HG02571 (cell line): ENCODE measurements around the gene CXADR.

Experiments used
- ATAC-seq: cut with Tn5 transposase; IDR thresholded peaks from one replicate; pipeline ENCODE4 v1.9.1; 2021; ENCODE audit warnings: mild to moderate bottlenecking, moderate library complexity; ENCODE audit not compliant: unreplicated experiment

Gene CXADR

DNA sequence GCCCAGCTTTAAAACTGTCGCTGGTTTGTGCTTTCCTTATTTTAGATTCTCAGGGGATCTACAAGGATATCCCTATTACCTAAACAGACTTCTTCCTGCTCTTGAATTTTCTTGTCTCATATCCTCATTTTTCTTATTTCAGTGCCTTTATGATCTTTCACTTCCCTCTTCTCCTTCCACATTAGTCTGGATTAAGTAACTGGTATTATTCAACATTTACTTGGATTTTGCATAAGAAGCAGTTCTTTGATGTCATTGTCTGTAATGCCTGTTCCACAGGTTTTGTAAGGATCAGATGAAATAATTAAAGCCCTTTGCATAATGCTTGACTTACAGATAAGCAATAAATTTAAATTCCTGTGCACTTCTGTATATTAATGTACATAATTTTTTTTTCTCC, 26.5 kb downstream of the CXADR start:
- ATAC-seq: no peak

DNA sequence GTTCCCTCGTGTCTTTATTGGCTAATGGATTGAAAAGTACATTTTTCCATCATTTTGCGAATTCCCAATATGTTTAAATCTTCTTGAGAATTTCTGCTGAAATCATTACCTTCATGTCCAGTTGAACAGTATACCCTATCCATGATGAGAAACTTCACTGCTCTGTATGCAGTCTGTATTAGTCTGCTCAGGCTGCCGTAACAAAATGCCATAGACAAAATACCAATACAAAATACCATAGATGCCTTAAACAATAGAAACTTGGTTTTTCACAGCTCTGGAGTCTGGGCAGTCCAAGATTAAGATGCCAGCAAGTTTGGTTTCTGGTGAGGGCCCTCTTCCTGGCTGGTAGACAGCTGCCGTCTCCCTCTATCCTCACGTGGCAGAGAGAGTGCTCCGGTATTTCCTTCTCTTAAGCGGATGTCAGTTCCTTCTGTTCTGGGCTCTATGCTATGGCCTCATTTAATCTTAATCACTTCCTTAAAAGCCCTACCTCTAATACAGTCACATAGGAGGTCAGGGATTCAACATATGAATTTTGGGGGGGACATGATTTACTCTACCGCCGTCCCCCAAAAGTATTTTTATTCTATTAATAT, 27.0 kb downstream of the CXADR start:
- no peak for ATAC-seq

DNA sequence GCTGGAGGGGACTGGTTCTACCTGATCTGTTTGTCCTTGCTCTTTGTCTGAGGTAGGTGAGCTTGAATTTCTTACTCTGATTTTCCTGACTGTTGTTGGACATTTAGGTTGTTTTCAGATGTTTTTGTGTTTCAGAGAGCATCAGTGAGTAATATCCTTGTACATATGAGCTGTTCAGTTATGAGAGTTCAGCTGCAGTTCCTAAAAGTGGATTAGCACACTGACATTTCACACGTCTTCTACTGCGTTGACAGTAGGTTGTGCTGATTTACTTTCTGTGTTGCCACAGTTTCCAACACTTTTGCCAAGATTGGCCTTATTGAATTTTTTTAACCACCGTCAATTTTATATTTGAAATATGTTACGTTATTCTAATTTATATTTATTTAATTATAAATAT, 27.7 kb downstream of the CXADR start:
- ATAC-seq: no peak

DNA sequence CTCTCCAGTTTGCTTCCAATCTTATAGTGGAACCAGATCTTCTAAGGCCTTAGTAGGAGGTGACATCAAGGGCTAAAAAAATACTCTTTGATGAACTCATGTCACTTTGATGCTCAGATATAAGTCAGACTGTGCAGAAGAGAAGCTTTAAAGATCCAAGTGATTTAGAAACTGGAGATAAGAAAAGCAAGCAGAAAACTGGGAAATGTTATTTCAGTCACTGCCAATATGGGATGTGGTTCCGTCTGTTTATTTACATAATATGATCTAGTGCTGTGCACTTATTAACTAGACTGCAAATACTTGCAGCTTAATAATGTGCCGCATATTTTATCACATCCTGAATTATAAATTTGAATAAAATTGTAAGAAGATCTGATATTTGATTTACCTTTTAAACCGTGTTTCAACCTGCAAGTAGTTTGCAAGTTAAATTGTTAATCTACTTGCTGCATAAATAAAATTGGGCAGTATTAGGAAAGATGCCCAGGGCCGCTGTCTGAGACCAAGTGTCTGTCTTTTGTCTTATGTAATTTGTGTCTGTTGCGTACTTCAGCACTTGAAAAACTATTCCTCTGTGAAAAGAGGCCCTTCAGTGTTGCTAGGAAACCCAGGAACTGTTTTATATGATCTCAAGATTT, 29.6 kb downstream of the CXADR start:
- no peak for ATAC-seq

DNA sequence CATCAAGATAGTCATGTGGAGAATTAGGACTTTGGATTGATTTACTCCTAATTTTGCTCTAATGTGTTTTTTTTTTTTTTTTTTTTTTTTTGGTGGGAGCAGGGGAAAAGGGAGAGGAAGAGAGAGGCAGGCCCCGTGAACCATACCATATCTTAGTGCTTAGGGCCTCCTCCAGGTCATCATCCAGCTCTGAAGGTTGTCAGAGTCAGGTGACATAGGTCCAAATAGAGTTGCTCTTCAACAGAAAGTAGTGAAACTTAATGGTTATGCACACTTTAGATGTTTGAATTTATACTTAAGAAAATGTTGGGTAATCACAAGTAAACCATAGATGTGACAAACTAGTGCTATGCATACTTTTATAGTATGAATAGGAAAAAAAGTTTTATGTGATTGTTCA, 32.2 kb downstream of the CXADR start:
- ATAC-seq: no peak

DNA sequence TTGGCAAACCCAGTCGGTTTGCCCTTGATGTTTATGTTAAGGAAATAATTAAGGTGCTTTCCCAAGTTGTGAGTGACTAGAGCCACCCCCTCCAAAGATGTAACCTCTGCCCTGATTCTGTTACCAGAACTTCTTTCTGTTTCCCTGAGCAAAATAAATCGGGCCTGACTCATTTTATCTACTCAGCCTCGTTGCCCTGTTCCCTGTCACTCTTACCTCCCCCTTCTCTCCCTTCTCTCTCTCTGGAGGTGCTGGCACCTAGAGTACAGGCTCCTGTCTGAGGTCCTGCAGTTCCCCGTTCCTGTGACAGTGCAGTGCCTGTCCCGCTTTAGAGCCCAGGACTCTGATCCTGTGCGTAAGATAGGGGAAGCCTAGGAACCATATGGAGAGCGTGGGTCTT, 35.4 kb downstream of the CXADR start:
- no peak for ATAC-seq

DNA sequence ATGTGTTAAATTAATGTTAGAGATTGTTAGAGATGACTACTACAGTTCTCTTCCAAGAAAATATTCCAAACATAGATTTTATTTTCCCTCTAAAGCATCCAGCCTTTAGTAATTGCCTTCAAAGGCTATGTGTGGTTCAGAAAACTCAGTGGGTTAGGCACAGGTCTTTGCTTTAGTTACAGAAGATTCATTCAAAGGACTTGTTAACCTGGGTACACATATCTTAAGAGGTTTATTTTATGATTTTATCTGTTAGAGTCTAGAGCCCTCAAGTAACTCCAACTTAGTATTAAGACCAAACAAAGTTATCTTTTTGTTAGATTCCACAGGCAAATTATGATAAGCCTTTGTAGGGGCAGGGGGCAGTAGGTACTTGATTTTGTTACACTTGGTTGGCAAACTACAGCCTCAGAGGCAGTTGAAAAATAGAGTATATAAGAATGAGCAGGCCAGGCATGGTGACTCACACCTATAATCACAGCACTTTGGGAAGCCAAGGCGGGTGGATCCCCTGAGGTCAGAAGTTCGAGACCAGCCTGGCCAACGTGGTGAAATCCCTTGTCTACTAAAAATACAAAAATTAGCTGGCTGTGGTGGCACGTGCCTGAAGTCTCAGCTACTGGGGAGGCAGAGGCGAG, 37.9 kb downstream of the CXADR start:
- no peak for ATAC-seq

DNA sequence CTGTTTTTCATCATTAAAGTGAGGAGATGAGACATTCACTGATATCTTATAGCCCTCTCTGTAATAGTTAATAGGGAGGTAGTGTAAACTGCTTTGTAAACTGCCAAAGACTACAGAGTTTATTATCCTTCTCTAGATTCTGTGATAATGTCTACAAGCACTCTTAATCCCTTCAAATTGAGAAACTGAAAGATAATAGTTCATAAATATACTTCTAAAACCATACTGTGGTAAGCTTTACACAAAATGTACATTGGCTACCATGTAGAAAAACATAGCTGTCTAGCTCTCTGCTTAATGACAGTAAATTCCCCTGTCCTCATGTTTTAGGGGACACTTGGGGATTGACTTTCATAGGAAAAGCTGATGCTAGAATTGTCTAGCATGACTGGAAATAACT, 39.6 kb downstream of the CXADR start:
- ATAC-seq: no peak

DNA sequence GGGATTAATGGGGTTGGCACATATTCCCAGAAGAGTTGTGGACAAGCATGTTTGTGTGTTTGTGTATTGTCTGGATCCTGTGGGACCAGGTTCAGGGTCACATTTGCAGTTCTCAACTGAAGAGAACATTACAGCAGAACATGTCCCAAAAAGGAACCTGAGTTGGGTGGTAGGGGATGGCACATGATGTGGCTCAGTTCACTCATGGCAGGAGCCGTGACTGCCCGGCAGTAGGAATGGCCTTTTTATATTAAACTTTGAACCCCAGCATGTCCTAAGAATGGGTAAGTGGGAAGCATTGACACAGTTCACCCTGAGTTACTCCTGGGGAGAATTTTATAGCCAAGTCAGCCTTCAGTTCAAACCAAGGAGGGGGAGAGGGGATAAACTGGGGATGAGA, 41.3 kb downstream of the CXADR start:
- ATAC-seq: no peak

DNA sequence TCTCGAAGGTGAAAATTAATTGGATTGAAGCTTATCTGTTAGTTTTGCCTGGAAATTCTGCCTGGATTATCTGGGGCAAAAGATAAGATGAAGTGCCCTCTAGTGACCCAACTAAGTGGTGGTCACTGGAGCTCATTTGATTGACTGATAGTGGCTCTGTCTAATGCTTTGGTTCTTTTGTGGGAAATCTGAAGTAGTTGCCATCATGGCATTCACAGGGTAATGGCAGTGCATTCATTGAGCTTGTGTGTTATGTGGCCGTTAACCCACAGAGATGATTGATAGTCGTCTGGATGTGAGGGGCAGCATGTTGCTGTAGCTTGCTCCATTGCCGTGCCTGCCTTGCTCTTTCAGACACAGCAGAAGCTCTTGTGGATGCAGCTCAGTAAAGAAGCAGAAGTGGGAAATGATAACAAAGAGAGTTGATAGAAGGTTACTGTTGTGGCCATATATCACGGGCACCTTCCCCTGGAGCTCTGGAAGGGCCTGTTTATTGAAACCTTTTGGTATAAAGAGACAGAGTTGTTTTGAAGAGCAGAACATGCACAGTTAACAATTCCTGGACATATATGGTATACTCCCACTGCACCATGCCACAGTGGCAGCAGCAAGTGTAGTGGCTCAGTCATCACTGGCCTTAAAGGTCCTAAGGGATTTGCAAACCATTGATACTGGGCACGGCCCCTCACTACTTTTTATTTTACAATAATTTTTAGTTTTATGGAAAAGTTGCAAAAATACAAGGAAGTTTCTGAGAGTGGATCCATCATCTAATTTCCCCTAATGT, 42.0 kb downstream of the CXADR start:
- ATAC-seq: no peak

DNA sequence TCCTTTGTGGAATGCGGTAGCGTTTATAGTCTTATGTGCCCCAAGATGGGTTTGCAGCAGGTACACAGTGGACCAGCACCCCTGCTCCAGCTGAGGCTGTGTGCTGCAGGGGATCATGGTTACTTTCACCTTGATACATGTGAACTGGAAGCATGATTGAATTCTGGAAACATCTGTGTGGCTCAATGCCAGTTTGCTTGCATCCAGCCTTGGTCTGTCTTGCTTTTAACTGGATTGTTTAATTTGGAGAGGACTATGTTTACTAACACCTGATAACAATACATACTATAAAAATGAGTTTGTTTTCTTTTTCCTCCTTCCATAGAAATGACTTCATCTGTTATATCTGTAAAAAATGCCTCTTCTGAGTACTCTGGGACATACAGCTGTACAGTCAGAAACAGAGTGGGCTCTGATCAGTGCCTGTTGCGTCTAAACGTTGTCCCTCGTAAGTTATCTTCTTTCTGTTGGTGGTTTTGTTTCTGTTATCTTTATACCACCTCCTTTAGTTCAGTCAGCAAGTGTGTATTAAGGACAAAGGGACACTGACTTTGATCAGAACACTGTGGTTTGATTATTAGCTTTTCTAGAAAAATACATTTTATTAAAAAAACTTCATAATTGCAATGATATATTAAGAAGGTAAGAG, 47.7 kb downstream of the CXADR start:
- no peak for ATAC-seq

DNA sequence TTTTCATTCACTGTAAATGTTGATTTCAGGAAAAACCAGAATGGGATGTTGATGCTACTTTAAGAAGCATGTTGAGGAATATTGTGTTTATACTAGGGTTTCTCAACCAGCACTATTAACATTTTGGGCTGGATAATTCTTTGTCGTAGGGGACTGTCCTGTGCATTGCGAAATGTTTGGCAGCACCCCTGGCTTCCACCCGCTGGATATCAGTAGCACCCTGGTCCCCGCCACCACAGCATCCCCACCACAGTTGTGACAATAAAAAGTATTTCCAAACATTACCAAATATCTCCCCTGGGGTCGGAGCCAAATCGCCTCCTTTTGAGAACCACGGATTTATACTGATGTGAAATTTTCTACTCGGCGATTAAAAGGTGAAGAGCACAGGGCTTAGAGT, 57.9 kb downstream of the CXADR start:
- ATAC-seq: no peak

DNA sequence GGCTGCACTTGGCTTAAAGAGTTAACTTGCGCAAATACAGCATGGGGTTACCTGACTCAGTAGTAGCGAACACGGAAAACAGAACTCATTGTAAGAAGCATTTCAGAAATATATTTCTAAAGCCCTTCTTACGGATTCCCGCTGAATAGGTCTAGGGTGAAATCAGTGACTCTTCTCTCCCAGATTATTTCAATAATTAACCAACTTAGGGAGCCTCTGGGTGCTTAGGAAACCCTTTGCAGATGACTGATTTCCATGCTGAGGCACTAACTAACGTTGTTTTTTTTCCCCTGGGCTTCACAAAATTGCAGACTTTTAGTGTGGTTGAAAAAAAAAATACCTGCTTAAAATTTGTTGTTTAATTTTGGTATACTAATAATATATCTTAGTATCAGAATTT, 59.6 kb downstream of the CXADR start:
- ATAC-seq: no peak

DNA sequence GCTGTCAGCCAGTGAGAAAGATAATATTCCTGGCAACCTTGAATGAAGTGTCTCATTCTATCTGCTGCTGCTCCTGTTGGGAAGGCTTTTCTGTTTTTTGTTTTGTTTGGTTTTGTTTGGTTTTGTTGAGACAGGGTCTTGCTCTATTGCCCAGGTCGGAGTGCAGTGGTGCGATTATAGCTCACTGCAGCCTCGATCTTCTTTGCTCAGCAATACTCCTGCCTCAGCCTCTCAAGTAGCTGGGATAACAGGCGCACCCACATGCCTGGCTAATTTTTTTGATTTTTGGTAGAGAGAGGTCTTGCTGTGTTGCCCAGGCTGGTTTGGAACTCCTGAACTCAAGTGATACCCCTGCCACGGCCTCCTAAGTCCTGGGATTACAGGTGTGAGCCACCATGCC, 62.2 kb downstream of the CXADR start:
- no peak for ATAC-seq

DNA sequence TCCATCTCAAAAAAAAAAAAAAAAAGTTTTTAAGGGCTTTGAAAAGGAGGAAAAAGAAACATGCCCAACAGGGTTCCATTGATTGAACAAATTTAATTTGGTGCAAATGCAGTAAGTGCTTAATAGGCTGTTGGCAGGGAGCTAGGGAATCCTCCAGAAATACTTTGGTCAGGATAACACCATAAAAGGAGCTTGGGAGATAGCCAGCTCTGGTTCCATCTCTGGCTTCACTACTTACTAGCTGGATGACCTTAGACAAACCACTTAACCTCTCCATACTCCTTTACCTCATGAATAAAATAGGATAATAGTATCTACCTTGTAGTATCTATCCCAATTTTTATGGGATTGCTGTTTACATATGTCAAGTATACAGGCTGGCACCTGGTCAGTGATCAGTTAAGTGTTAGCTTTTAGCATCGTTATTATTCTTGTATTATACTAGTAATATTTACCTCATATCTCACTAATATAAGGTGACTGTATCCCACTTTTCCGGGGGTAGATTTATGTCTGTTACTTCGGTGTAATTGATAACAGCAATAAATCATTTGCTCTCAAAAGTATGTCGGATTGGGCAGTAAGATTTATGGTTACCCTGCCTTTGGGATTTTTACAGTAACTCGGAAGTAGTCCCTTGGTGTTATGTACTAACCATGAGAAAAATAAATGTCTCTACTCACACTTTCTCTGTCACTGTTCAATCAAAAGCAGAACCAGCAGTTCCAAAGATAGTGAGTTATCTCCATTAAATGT, 63.4 kb downstream of the CXADR start:
- ATAC-seq: no peak

DNA sequence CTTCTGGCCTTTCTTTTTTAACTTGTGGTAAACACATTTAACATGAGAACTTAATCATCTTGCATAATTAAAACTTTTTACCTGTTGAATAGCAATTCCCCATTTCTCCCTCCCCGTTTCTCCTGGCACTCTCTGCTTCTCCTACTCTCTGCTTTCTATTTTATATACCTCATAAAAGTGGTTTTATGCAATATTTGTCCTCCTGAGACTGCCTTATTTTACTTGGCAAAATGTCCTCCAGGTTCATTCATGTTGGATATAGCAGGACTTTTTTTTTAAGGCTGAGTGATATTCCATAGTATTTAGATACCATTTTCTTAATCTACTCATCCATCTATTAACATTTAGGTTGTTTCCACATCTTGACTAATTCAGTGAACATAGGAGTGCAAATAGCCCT, 64.9 kb downstream of the CXADR start:
- no peak for ATAC-seq

DNA sequence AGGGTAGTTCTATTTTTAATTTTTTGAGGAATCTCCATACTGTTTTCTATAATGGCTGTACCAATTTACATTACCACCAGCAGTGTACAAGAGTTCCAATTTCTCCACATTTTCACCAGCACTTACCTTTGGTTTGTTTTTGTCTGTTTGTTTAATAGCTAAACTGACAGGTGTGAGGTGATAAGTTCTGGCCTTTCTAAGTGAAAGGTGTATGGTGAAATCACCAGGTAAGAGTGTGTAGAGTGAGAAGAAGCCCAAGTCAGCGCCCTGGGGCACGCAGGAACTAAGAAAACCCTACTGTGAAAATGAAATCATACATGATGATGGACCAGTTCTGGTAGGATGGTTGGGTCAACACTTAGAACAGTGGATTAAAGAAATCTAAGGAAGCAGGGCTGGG, 65.3 kb downstream of the CXADR start:
- ATAC-seq: no peak

DNA sequence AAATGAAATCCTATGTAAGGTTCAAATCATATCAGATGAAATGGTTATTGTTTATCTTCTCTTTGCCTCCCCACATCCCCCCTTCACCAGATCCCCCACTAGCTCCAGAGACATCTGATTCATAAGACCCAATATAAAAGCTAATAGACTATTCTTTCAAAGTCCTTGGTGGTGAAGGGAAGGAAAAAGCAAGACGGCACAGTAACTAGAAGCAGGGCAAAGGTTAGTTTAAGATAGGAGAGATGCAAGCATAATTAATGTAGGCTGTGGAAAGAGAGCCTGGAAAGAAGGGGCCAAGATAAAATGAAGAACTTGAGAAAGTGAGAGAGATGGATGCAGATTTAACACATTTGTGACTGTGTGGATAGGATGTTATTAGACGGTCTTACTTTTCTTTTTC, 66.0 kb downstream of the CXADR start:
- no peak for ATAC-seq

DNA sequence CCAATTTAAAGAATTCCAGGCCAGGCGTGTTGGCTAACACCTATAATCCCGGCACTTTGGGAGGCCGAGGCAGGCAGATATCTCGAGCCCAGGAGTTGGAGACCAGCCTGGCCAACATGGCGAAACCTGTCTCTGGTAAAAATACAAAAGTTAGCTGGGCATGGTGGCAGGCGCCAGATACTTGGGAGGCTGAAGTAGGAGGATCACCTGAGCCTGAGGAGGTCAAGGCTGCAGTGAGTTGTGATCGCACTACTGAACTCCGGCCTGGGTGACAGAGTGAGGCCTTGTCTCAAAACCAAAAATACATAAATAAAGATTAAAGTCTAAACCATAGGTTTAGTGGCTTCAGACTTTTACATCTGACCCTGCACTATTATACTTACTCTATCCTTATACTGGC, 67.5 kb downstream of the CXADR start:
- no peak for ATAC-seq

DNA sequence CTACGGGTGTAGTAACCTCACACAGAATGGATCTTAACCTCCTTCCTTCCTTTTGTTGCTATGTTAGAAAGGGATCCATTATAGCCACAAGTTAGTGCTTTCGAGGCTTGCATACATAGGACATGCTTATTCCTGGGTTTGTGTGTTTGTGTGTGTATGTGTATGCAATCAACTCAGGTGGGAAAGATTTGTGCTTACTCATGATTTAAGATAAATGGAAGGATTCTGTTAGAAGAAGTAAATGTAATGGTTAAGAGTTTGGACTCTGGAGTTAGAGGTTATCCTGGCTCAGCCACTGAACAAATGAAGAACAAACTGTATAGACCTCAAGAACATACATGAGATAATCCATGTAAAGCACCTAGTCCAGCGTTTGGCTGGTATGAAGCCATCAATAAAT, 71.1 kb downstream of the CXADR start:
- no peak for ATAC-seq
